Measurements from ENCODE around the gene CASP1. TPM values are rescaled to one million over a fixed set of nuclear protein-coding genes. Genes with fewer than 3 reads are reported as not detected.
"Not testable (repeated sequence)": the region's sequence is repeated elsewhere in the genome, so short reads cannot be mapped to it uniquely, and the experiment has no call there.

Gene CASP1
- total RNA-seq, 2 experiments from 2014 or later: 0.99 TPM; not detected in 1

DNA sequence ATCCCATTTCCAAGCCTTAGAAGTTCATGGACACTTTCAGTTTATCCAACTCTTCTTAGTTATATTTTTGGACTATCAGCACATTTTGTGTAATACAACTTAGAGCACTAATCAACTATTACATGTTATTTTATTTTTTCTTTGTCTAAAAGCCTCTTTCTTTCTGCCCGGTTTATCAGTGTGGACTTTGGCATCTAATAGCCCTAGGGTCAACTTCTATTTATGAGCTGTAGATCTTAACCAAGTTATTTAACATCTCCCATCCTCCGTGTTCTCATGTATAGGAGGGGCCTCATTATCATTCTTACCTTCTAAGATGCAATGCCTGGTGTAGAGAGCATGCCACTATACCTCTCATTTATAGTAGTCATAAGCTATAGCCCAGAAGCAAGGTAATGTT, 5.8 kb upstream of the CASP1 start:
- BruUV-seq (replicated peaks): no TSS peak
- Histone ChIP-seq H3K4me1 (ENCODE audit: insufficient read depth, low read length, poor library complexity, severe bottlenecking) (no peaks in the 10 kb centered on the region), H3K27ac (ENCODE audit: low read depth, low read length, poor library complexity, severe bottlenecking) (no peak overlapping the region), H2AFZ (ENCODE audit: low read length) (no peak overlapping the region), H3K79me2 (ENCODE audit: insufficient read depth, low read depth, low read length) (no peaks in the 10 kb centered on the region), H4K20me1 (ENCODE audit: insufficient read depth, low read length) (no peaks in the 10 kb centered on the region), H3K4me2 (ENCODE audit: low read length) (no peak overlapping the region), H3K4me3 (ENCODE audit: low read depth, low read length, poor library complexity, severe bottlenecking) (no peak overlapping the region), H3K36me3 (ENCODE audit: insufficient read depth, low read length) (no peaks in the 10 kb centered on the region), H3K9me3 (ENCODE audit: low read length) (no peaks in the 10 kb centered on the region), H3K9me2 (ENCODE audit: insufficient read depth, low read length) (no peaks in the 10 kb centered on the region)
- CTCF ChIA-PET (ENCODE audit: unreplicated experiment): no interaction called here
- no peak for TF ChIP-seq CTCF (conservative IDR thresholded peaks at IDR 0.05; ENCODE audit: low read length)
- TF ChIP-seq EZH2phosphoT487 (IDR thresholded peaks at IDR 0.05; ENCODE audit: borderline replicate concordance, low read depth, low read length): no peak
- intact Hi-C loops (cut with micrococcal nuclease; ENCODE audit: unreplicated experiment): no loop called here
- POLR2A ChIA-PET: no interaction called here
- DNase-seq (ENCODE audit: low spot score): no peak

- DNase-seq (ENCODE audit: low spot score); H3K27ac ChIP-seq (ENCODE audit: low read depth, low read length, poor library complexity, severe bottlenecking); H3K4me2 ChIP-seq (ENCODE audit: low read length); POLR2A ChIA-PET; CTCF ChIA-PET (ENCODE audit: unreplicated experiment); H3K9me2 ChIP-seq (ENCODE audit: insufficient read depth, low read length); H3K4me3 ChIP-seq (ENCODE audit: low read depth, low read length, poor library complexity, severe bottlenecking); H3K36me3 ChIP-seq (ENCODE audit: insufficient read depth, low read length); H4K20me1 ChIP-seq (ENCODE audit: insufficient read depth, low read length); BruUV-seq (replicated peaks); H2AFZ ChIP-seq (ENCODE audit: low read length); H3K9me3 ChIP-seq (ENCODE audit: low read length); H3K79me2 ChIP-seq (ENCODE audit: insufficient read depth, low read depth, low read length); intact Hi-C loops (cut with micrococcal nuclease; ENCODE audit: unreplicated experiment); H3K4me1 ChIP-seq (ENCODE audit: insufficient read depth, low read length, poor library complexity, severe bottlenecking): not testable (repeated sequence)
These were observed 556 bp downstream of the CASP1 start for GRCh38 chr11:105034388-105034787.

DNA sequence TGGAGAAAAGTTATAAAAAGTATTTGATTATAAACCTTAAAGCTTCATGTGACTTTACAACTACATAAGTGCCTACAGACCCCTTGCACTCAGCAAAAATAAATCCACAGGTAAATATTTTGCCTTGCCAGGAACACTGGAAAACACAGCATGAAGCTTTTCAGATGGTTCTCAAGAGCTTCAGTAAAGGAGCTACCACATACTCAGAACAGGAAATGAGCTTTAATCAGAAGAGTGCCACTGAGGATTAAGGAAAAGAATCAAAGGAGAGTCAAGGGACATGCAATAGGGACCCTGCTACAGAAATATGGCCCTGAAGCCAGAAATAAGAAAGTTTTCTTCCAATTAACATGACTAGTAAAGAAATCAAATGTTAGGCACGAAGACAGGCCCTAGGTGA, 1.2 kb downstream of the CASP1 start:
- Histone ChIP-seq H3K36me3 (ENCODE audit: insufficient read depth, low read length) (no peaks in the 10 kb centered on the region), H3K27ac (ENCODE audit: low read depth, low read length, poor library complexity, severe bottlenecking) (no peak overlapping the region), H4K20me1 (ENCODE audit: insufficient read depth, low read length) (no peaks in the 10 kb centered on the region), H3K4me1 (ENCODE audit: insufficient read depth, low read length, poor library complexity, severe bottlenecking) (no peaks in the 10 kb centered on the region), H2AFZ (ENCODE audit: low read length) (no peak overlapping the region), H3K4me3 (ENCODE audit: low read depth, low read length, poor library complexity, severe bottlenecking) (no peak overlapping the region), H3K9me2 (ENCODE audit: insufficient read depth, low read length) (no peaks in the 10 kb centered on the region), H3K4me2 (ENCODE audit: low read length) (no peak overlapping the region), H3K79me2 (ENCODE audit: insufficient read depth, low read depth, low read length) (no peaks in the 10 kb centered on the region), H3K9me3 (ENCODE audit: low read length) (no peaks in the 10 kb centered on the region)
- DNase-seq (ENCODE audit: low spot score): no peak
- intact Hi-C loops (cut with micrococcal nuclease; ENCODE audit: unreplicated experiment): no loop called here
- ChIA-PET CTCF (ENCODE audit: unreplicated experiment) (no interaction called here), POLR2A (no interaction called here)
- no peak for TF ChIP-seq EZH2phosphoT487 (IDR thresholded peaks at IDR 0.05; ENCODE audit: borderline replicate concordance, low read depth, low read length)
- TF ChIP-seq CTCF (conservative IDR thresholded peaks at IDR 0.05; ENCODE audit: low read length): no peak
- BruUV-seq (replicated peaks): no TSS peak
